Tibial nerve (tissue), 4 donors: ENCODE measurements around the gene KRTAP10-1. TPM values are rescaled to one million over a fixed set of nuclear protein-coding genes. Genes with fewer than 3 reads are reported as not detected.

ENCODE experiments used
- DNase-seq, 2 donors: peaks; one replicate each; pipeline ENCODE4 v3.0.0-alpha.2; 2019; ENCODE audit warnings: low spot score in 2 of 2
- H3K27ac ChIP-seq, 4 donors: fragments of 200-600 bp; sonication (generic) in 3 of 4; one replicate each; pipeline ENCODE4 v1.5.1; 2017 to 2019; ENCODE audit warnings: mild to moderate bottlenecking in 1 of 4
- H3K27me3 ChIP-seq, 2 donors: fragments of 200-600 bp; sonication (generic) in 1 of 2; one replicate each; pipeline versions ENCODE4 v1.5.1 to v1.6.0; 2017 to 2019
- H3K36me3 ChIP-seq, 3 donors: fragments of 200-600 bp; sonication (generic); one replicate each; pipeline ENCODE4 v1.5.1; 2018 to 2019
- H3K4me1 ChIP-seq, 4 donors: fragments of 200-600 bp; sonication (generic) in 3 of 4; one replicate each; pipeline ENCODE4 v1.5.1; 2017 to 2019
- H3K4me3 ChIP-seq, 4 donors: fragments of 200-600 bp; sonication (generic) in 3 of 4; one replicate each; pipeline ENCODE4 v1.5.1; 2017 to 2019; ENCODE audit warnings: mild to moderate bottlenecking in 1 of 4, moderate library complexity in 1 of 4
- H3K9me3 ChIP-seq, 4 donors: fragments of 200-600 bp; sonication (generic) in 3 of 4; one replicate each; pipeline ENCODE4 v1.5.1; 2017 to 2019
- EP300 ChIP-seq, 2 donors: sonication (generic); formaldehyde crosslinking; IDR thresholded peaks; one replicate each; pipeline ENCODE4 v1.6.1; 2017; ENCODE audit warnings: antibody characterized with exemption in 2 of 2, mild to moderate bottlenecking in 1 of 2
- POLR2A ChIP-seq, 2 donors: fragments of 450-650 bp; IDR thresholded peaks; one replicate each; pipeline ENCODE4 v1.6.1; 2017; ENCODE audit warnings: antibody characterized with exemption in 2 of 2, mild to moderate bottlenecking in 2 of 2, moderate library complexity in 2 of 2
- WGBS, 2 donors: methylation state at CpG; one replicate each; pipeline ENCODE4 v1.1.5; 2018; 5-methylcytosine and 5-hydroxymethylcytosine counted together
- total RNA-seq, 4 donors: library from RNA; depleted of rRNA; stranded (reverse); fragments of >200 nt; gene quantifications; one replicate each; pipeline ENCODE4 v1.1.0, GENCODE V29; 2016
- TF ChIP-seq, protein P1 (sequence below), 5 experiments: fragments of 200-600 bp in 3 of 5; fragments of 450-650 bp in 2 of 5; sonication (generic) in 3 of 5; IDR thresholded peaks; one replicate each; pipeline ENCODE4 v1.5.1; 2016 to 2019; ENCODE audit warnings: antibody characterized with exemption in 5 of 5, mild to moderate bottlenecking in 3 of 5, moderate library complexity in 2 of 5

The KRTAP10-1 gene
- total RNA-seq, 4 donors from 2014 or later: not detected

DNA sequence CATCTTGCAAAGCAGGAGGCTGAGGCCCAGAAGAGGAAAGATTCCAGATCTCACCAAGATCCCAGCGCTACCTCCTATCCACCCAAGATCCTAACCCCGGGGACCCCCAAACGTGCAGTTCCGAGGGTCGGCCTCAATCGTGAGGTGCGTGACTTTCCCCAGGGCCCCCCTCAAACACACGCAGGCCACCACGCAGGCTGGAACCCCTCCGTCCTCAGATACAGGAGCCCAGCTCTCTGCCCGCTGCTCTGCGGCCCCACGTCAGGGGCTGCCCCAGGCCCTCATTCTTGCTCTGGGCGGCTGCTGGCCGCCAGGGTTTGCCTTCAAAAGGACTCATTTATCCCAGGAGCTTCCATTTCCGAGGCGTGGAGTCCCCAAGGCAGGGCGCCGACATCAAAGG, 39.9 kb downstream of the KRTAP10-1 start:
- Histone ChIP-seq H3K27me3 (peaks cover 0 to 21% of the 10 kb centered on the region in 2 donors), H3K4me1 (no peaks in the 10 kb centered on the region), H3K36me3 (no peaks in the 10 kb centered on the region), H3K9me3 (no peaks in the 10 kb centered on the region), H3K4me3 (no peak overlapping the region), H3K27ac (no peak overlapping the region)
- WGBS, 2 donors: 65 to 72% methylated on average over 19 of the region's 19 CpGs
- no peak for TF ChIP-seq EP300 (IDR thresholded peaks at IDR 0.05)
- TF ChIP-seq POLR2A (IDR thresholded peaks at IDR 0.05): no peak
- TF ChIP-seq, protein P1, sequence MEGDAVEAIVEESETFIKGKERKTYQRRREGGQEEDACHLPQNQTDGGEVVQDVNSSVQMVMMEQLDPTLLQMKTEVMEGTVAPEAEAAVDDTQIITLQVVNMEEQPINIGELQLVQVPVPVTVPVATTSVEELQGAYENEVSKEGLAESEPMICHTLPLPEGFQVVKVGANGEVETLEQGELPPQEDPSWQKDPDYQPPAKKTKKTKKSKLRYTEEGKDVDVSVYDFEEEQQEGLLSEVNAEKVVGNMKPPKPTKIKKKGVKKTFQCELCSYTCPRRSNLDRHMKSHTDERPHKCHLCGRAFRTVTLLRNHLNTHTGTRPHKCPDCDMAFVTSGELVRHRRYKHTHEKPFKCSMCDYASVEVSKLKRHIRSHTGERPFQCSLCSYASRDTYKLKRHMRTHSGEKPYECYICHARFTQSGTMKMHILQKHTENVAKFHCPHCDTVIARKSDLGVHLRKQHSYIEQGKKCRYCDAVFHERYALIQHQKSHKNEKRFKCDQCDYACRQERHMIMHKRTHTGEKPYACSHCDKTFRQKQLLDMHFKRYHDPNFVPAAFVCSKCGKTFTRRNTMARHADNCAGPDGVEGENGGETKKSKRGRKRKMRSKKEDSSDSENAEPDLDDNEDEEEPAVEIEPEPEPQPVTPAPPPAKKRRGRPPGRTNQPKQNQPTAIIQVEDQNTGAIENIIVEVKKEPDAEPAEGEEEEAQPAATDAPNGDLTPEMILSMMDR (IDR thresholded peaks at IDR 0.05): no peak
- no peak for DNase-seq

GRCh38 chr21:44499631-44500030, 40.4 kb downstream of the KRTAP10-1 start:
- 83 to 88% methylated on average over 18 to 21 of the region's 23 CpGs for WGBS, 2 donors
- no peaks in the 10 kb centered on the region for H3K36me3 ChIP-seq
- no peak overlapping the region for H3K27ac ChIP-seq
- DNase-seq: no peak
- TF ChIP-seq, protein P1 (IDR thresholded peaks at IDR 0.05): no peak
- TF ChIP-seq EP300 (IDR thresholded peaks at IDR 0.05) (no peak), POLR2A (IDR thresholded peaks at IDR 0.05) (no peak)
- peaks cover 0 to 1% (median 0%) of the 10 kb centered on the region in 4 donors for H3K9me3 ChIP-seq
- no peak overlapping the region for H3K4me3 ChIP-seq
- peaks cover 0 to 21% of the 10 kb centered on the region in 2 donors for H3K27me3 ChIP-seq
- H3K4me1 ChIP-seq: no peaks in the 10 kb centered on the region

DNA sequence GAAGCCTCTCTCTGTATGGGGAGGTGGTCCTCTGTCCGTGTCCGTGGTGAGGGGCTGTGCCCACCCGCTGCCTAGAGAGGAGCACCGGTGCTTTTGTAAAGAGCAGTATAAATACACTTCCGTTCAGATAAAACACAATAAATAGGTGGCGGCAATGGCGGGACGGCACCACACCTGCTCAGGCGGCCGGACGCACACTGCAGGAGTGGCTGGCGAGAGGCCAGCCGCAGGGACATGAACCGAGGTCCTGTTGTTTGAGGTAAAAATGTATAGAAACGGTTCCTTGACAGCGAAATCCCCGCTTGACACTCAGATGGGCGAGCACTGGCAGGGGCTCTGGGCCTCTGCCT, 40.8 kb downstream of the KRTAP10-1 start:
- Histone ChIP-seq H3K4me1 (no peaks in the 10 kb centered on the region), H3K9me3 (peaks cover 0 to 6% (median 0%) of the 10 kb centered on the region in 4 donors), H3K27ac (no peak overlapping the region), H3K36me3 (no peaks in the 10 kb centered on the region), H3K27me3 (peaks cover 0 to 21% of the 10 kb centered on the region in 2 donors), H3K4me3 (no peak overlapping the region)
- TF ChIP-seq EP300 (IDR thresholded peaks at IDR 0.05): no peak
- no peak for TF ChIP-seq POLR2A (IDR thresholded peaks at IDR 0.05)
- TF ChIP-seq, protein P1 (IDR thresholded peaks at IDR 0.05): no peak
- no peak for DNase-seq
- 86 to 90% methylated on average over 18 of the region's 18 CpGs for WGBS, 2 donors

- Histone ChIP-seq H3K4me1 (no peaks in the 10 kb centered on the region), H3K4me3 (no peak overlapping the region), H3K36me3 (no peaks in the 10 kb centered on the region), H3K27me3 (peaks cover 0 to 21% of the 10 kb centered on the region in 2 donors), H3K27ac (peak overlapping the region in 1 of 4 donors; percentile 31), H3K9me3 (peaks cover 0 to 11% (median 0%) of the 10 kb centered on the region in 4 donors)
- DNase-seq: no peak
- WGBS, 2 donors: 66 to 69% methylated on average over 27 of the region's 27 CpGs
- no peak for TF ChIP-seq POLR2A (IDR thresholded peaks at IDR 0.05)
- TF ChIP-seq, protein P1 (IDR thresholded peaks at IDR 0.05): no peak
- no peak for TF ChIP-seq EP300 (IDR thresholded peaks at IDR 0.05)
These were observed 41.5 kb downstream of the KRTAP10-1 start for GRCh38 chr21:44498280-44499210.

DNA sequence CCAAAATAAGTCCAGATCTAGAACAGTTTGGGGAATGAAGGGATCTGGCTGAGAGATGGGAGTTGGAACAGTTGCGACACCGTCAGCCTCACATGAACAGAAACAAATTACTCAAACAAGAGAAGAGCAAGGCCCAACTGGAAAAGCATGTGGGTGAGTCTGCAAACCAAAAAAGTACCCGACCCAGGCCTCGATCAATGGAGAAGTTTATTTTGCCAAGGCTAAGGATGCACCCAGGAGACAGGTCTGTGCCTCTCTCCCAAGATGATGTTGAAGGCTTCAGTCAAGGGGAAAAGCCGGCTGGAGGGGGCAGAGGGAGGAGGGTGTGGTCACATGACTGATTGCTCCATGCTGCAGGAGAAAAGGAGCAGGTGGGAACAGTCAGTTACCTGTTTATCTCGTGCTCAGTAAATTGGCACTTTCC, 42.3 kb downstream of the KRTAP10-1 start:
- H3K9me3 ChIP-seq: peaks cover 0 to 19% (median under 1%) of the 10 kb centered on the region in 4 donors
- H3K27ac ChIP-seq: peak overlapping the region in 2 of 4 donors; percentile 31 to 59
- H3K4me1 ChIP-seq: no peaks in the 10 kb centered on the region
- H3K36me3 ChIP-seq: no peaks in the 10 kb centered on the region
- TF ChIP-seq POLR2A (IDR thresholded peaks at IDR 0.05) (no peak), EP300 (IDR thresholded peaks at IDR 0.05) (no peak)
- TF ChIP-seq, protein P1 (IDR thresholded peaks at IDR 0.05): no peak
- H3K4me3 ChIP-seq: no peak overlapping the region
- H3K27me3 ChIP-seq: peaks cover 0 to 20% of the 10 kb centered on the region in 2 donors
- DNase-seq: peak in 1 of 2 donors; percentile 38
- 59 to 61% methylated on average over 6 of the region's 6 CpGs for WGBS, 2 donors
